MCF 10A (cell line): ENCODE data around the gene TUBE1. TPM values are rescaled to one million over a fixed set of nuclear protein-coding genes. Genes with fewer than 3 reads are reported as not detected.

ENCODE experiments used
- BruUV-seq: library from RNA; stranded (reverse); fragments of 400-500 nt; replicated peaks from 2 replicates; lab custom pipeline; 2021; lab: Mats Ljungman, UMichigan
- CTCF ChIA-PET: fragments of 300-600 bp; sonication (Branson Sonifier 250); formaldehyde crosslinking; extraction: SDS; loops from one replicate; lab custom pipeline; 2021; ENCODE audit warnings: antibody characterized with exemption, inconsistent platforms; lab: Yijun Ruan, JAX
- POLR2A ChIA-PET: fragments of 300-600, 350-650 bp; sonication (Branson Sonifier 250); formaldehyde crosslinking; extraction: SDS; loops from one replicate; lab custom pipeline; 2020; ENCODE audit warnings: antibody characterized with exemption, inconsistent platforms; lab: Yijun Ruan, JAX
- DNase-seq: peaks from one replicate; pipeline ENCODE4 v3.0.0-alpha.2; 2018; ENCODE audit not compliant: unreplicated experiment
- H3K27ac Mint-ChIP-seq: one replicate; pipeline ENCODE4 v1.8.0; 2022; ENCODE audit warnings: mild to moderate bottlenecking, low read depth, mixed read lengths; ENCODE audit not compliant: unreplicated experiment
- H3K27me3 Mint-ChIP-seq: one replicate; pipeline ENCODE4 v1.8.0; 2022; ENCODE audit warnings: mixed read lengths; ENCODE audit not compliant: insufficient read depth, unreplicated experiment
- H3K36me3 Mint-ChIP-seq: one replicate; pipeline ENCODE4 v1.8.0; 2022; ENCODE audit warnings: mild to moderate bottlenecking, moderate library complexity, mixed read lengths; ENCODE audit not compliant: insufficient read depth, unreplicated experiment
- H3K4me1 Mint-ChIP-seq: one replicate; pipeline ENCODE4 v1.8.0; 2022; ENCODE audit warnings: mixed read lengths; ENCODE audit not compliant: insufficient read depth, unreplicated experiment
- H3K4me3 Mint-ChIP-seq: one replicate; pipeline ENCODE4 v1.8.0; 2022; ENCODE audit warnings: mild to moderate bottlenecking, moderate library complexity, mixed read lengths; ENCODE audit not compliant: unreplicated experiment
- H3K9me3 Mint-ChIP-seq: one replicate; pipeline ENCODE4 v1.8.0; 2022; ENCODE audit warnings: mixed read lengths; ENCODE audit not compliant: unreplicated experiment
- CTCF ChIP-seq: fragments of 200-600 bp; IDR thresholded peaks from one replicate; pipeline ENCODE4 v1.8.0; 2022; ENCODE audit warnings: antibody characterized with exemption, mild to moderate bottlenecking; ENCODE audit not compliant: unreplicated experiment
- intact Hi-C: fragments of 100-400 bp; cut with micrococcal nuclease; formaldehyde crosslinking; loops from 2 replicates; pipeline ENCODE4 v1.14.1; 2022
- total RNA-seq: library from RNA; stranded (reverse); gene quantifications from 2 replicates; pipeline ENCODE4 v1.2.3, GENCODE V29; 2022

The TUBE1 gene
- total RNA-seq, 1 experiment from 2014 or later, result 47.7 TPM

- no peaks in the 10 kb centered on the region for H3K36me3 Mint-ChIP-seq
- POLR2A ChIA-PET, result no interaction called here
- no TSS peak for BruUV-seq
- H3K27me3 Mint-ChIP-seq, result no peaks in the 10 kb centered on the region
- TF ChIP-seq CTCF, result no peak
- no peak overlapping the region for H3K4me3 Mint-ChIP-seq
- CTCF ChIA-PET, result interaction anchor here (0.6 to 6.4 kb wide), 25 partner anchors 9 to 786 kb away, joined by 3 to 136 read pairs (median 4); partner anchors contain the start of gene CCN6
- no peak overlapping the region for H3K27ac Mint-ChIP-seq
- intact Hi-C loops, result loop anchor here (5.0 kb wide), 1 partner anchor 683 kb away; no protein-coding TSS in a partner anchor
- H3K9me3 Mint-ChIP-seq, result no peaks in the 10 kb centered on the region
- DNase-seq, result peak; percentile 18
- H3K4me1 Mint-ChIP-seq, result no peaks in the 10 kb centered on the region
Measured at GRCh38 chr6:112044856-112045255, 42.4 kb downstream of the TUBE1 start.

- no peaks in the 10 kb centered on the region for H3K4me1 Mint-ChIP-seq
- H3K27ac Mint-ChIP-seq, result no peak overlapping the region
- no peaks in the 10 kb centered on the region for H3K9me3 Mint-ChIP-seq
- no peak for DNase-seq
- H3K4me3 Mint-ChIP-seq, result no peak overlapping the region
- intact Hi-C loops, result loop anchor here (5.0 kb wide), 1 partner anchor 682 kb away; no protein-coding TSS in a partner anchor
- no peaks in the 10 kb centered on the region for H3K27me3 Mint-ChIP-seq
- no peak for TF ChIP-seq CTCF
- ChIA-PET POLR2A (no interaction called here), CTCF (interaction anchor here (0.6 to 6.4 kb wide), 30 partner anchors 10 to 1883 kb away, joined by 3 to 136 read pairs (median 4); partner anchors contain the start of gene CCN6)
- no peaks in the 10 kb centered on the region for H3K36me3 Mint-ChIP-seq
- no TSS peak for BruUV-seq
Measured at GRCh38 chr6:112044196-112044595, 43.1 kb downstream of the TUBE1 start.

- intact Hi-C loops, result loop anchor here (1.0 to 5.0 kb wide), 11 partner anchors 33 to 1032 kb away; partner anchors contain the start of genes FYN and TRAF3IP2
Measured at GRCh38 chr6:112043032-112044007, 44.0 kb downstream of the TUBE1 start.

More at GRCh38 chr6:112043032-112044007, 44.0 kb downstream of the TUBE1 start:
- ChIA-PET POLR2A (interaction anchor here (0.7 to 1.4 kb wide), 4 partner anchors 48 to 1114 kb away, joined by 3 to 8 read pairs (median 4); no protein-coding TSS in a partner anchor), CTCF (interaction anchor here (0.6 to 6.5 kb wide), 68 partner anchors 11 to 1983 kb away, joined by 3 to 136 read pairs (median 4); partner anchors contain the start of genes CCN6, FAM229B and TUBE1)
- peak overlapping the region; percentile 81 for H3K4me3 Mint-ChIP-seq
- DNase-seq, result peak; percentile 80
- no peaks in the 10 kb centered on the region for H3K9me3 Mint-ChIP-seq
- peak overlapping the region; percentile 42 for H3K27ac Mint-ChIP-seq
- TF ChIP-seq CTCF, result peak; percentile 95
- no peaks in the 10 kb centered on the region for H3K4me1 Mint-ChIP-seq
- no peaks in the 10 kb centered on the region for H3K36me3 Mint-ChIP-seq
- no peaks in the 10 kb centered on the region for H3K27me3 Mint-ChIP-seq
- no TSS peak for BruUV-seq
